GM19324 (cell line): ENCODE results near the gene GNAI1.
"Not testable (repeated sequence)": the region's sequence is repeated elsewhere in the genome, so short reads cannot be mapped to it uniquely, and the experiment has no call there.

Experiments used
- ATAC-seq: cut with Tn5 transposase; IDR thresholded peaks from one replicate; pipeline ENCODE4 v1.9.1; 2021; ENCODE audit warnings: mild to moderate bottlenecking, moderate library complexity; ENCODE audit not compliant: unreplicated experiment, low FRiP score

The GNAI1 gene

GRCh38 chr7:80154656-80155333, 20.2 kb downstream of the GNAI1 start:
- no peak for ATAC-seq

GRCh38 chr7:80155374-80155773, 20.7 kb downstream of the GNAI1 start:
- no peak for ATAC-seq

- ATAC-seq = not testable (repeated sequence)
Measured at GRCh38 chr7:80157770-80158169, 23.1 kb downstream of the GNAI1 start.

GRCh38 chr7:80159802-80160201, 25.2 kb downstream of the GNAI1 start:
- no peak for ATAC-seq

- no peak for ATAC-seq
Measured at GRCh38 chr7:80161466-80161865, 26.8 kb downstream of the GNAI1 start.

- ATAC-seq = no peak
Measured at GRCh38 chr7:80165177-80165576, 30.5 kb downstream of the GNAI1 start.

- ATAC-seq = no peak
Measured at GRCh38 chr7:80170445-80170844, 35.8 kb downstream of the GNAI1 start.

- no peak for ATAC-seq
Measured at GRCh38 chr7:80172387-80172786, 37.8 kb downstream of the GNAI1 start.

- ATAC-seq = no peak
Measured at GRCh38 chr7:80175744-80176143, 41.1 kb downstream of the GNAI1 start.

- no peak for ATAC-seq
Measured at GRCh38 chr7:80181411-80181810, 46.8 kb downstream of the GNAI1 start.

- ATAC-seq = no peak
Measured at GRCh38 chr7:80182630-80183276, 48.1 kb downstream of the GNAI1 start.

GRCh38 chr7:80183351-80183750, 48.7 kb downstream of the GNAI1 start:
- no peak for ATAC-seq

GRCh38 chr7:80183900-80184685, 49.5 kb downstream of the GNAI1 start:
- no peak for ATAC-seq

- no peak for ATAC-seq
Measured at GRCh38 chr7:80184693-80185092, 50.1 kb downstream of the GNAI1 start.

- ATAC-seq = no peak
Measured at GRCh38 chr7:80185571-80185970, 50.9 kb downstream of the GNAI1 start.

- no peak for ATAC-seq
Measured at GRCh38 chr7:80186721-80187120, 52.1 kb downstream of the GNAI1 start.

GRCh38 chr7:80187279-80187678, 52.6 kb downstream of the GNAI1 start:
- ATAC-seq = no peak

- ATAC-seq = no peak
Measured at GRCh38 chr7:80187727-80188126, 53.1 kb downstream of the GNAI1 start.

GRCh38 chr7:80189638-80190037, 55.0 kb downstream of the GNAI1 start:
- no peak for ATAC-seq

- no peak for ATAC-seq
Measured at GRCh38 chr7:80197627-80198026, 63.0 kb downstream of the GNAI1 start.

- no peak for ATAC-seq
Measured at GRCh38 chr7:80199051-80199450, 64.4 kb downstream of the GNAI1 start.

- ATAC-seq = no peak
Measured at GRCh38 chr7:80204454-80204853, 69.8 kb downstream of the GNAI1 start.
